Prostate gland (tissue), 2 donors: ENCODE measurements around the gene SGPP1. TPM values are rescaled to one million over a fixed set of nuclear protein-coding genes. Genes with fewer than 3 reads are reported as not detected.

Experiments
- DNase-seq: peaks from one replicate; pipeline ENCODE4 v3.0.0-alpha.2; 2019; ENCODE audit warnings: low spot score
- H3K27ac ChIP-seq, 2 donors: fragments of 200-600 bp; sonication (generic); 2 replicates each; pipeline ENCODE4 v1.5.1; 2017 to 2019
- H3K27me3 ChIP-seq: fragments of 200-600 bp; sonication (generic); replicated peaks from 2 replicates; pipeline ENCODE4 v1.5.1; 2019; ENCODE audit not compliant: insufficient read depth
- H3K36me3 ChIP-seq, 2 donors: fragments of 200-600 bp; sonication (generic); 1 replicate in 1 of 2; 2 replicates in 1 of 2; pipeline versions ENCODE4 v1.5.1 to v1.8.1; 2017 to 2019
- H3K4me1 ChIP-seq: fragments of 200-600 bp; sonication (generic); replicated peaks from 2 replicates; pipeline ENCODE4 v1.5.1; 2019
- H3K4me3 ChIP-seq, 2 donors: fragments of 200-600 bp; sonication (generic); 2 replicates each; pipeline ENCODE4 v1.5.1; 2017 to 2019
- H3K9me3 ChIP-seq: fragments of 200-600 bp; sonication (generic); 2 replicates; pipeline ENCODE4 v1.5.1; 2017
- POLR2A ChIP-seq: fragments of 450-650 bp; IDR thresholded peaks from one replicate; pipeline ENCODE4 v1.6.1; 2016; ENCODE audit warnings: antibody characterized with exemption, mild to moderate bottlenecking
- POLR2AphosphoS5 ChIP-seq: sonication (generic); formaldehyde crosslinking; IDR thresholded peaks from one replicate; pipeline ENCODE4 v1.6.1; 2017; ENCODE audit warnings: antibody characterized with exemption
- WGBS: methylation state at CpG from one replicate; pipeline ENCODE4 v1.1.5; 2018; 5-methylcytosine and 5-hydroxymethylcytosine counted together
- intact Hi-C: fragments of 100-400 bp; cut with DNase I; formaldehyde crosslinking; loops from one replicate; pipeline ENCODE4 v1.14.2; 2022
- total RNA-seq, 2 donors: library from RNA; depleted of rRNA; stranded (reverse); fragments of >200 nt; gene quantifications; one replicate each; pipeline ENCODE4 v1.1.0, GENCODE V29; 2016
- TF ChIP-seq, protein P1 (sequence below), 4 experiments: fragments of 200-600 bp in 2 of 4; fragments of 450-650 bp in 2 of 4; sonication (generic) in 2 of 4; IDR thresholded peaks; 1 replicate in 3 of 4; 2 replicates in 1 of 4; pipeline ENCODE4 v1.5.1; 2016 to 2019; ENCODE audit warnings: antibody characterized with exemption in 4 of 4, mild to moderate bottlenecking in 2 of 4, moderate library complexity in 2 of 4

The SGPP1 gene
- total RNA-seq, 2 donors from 2014 or later: 19.7 to 37.5 TPM

DNA sequence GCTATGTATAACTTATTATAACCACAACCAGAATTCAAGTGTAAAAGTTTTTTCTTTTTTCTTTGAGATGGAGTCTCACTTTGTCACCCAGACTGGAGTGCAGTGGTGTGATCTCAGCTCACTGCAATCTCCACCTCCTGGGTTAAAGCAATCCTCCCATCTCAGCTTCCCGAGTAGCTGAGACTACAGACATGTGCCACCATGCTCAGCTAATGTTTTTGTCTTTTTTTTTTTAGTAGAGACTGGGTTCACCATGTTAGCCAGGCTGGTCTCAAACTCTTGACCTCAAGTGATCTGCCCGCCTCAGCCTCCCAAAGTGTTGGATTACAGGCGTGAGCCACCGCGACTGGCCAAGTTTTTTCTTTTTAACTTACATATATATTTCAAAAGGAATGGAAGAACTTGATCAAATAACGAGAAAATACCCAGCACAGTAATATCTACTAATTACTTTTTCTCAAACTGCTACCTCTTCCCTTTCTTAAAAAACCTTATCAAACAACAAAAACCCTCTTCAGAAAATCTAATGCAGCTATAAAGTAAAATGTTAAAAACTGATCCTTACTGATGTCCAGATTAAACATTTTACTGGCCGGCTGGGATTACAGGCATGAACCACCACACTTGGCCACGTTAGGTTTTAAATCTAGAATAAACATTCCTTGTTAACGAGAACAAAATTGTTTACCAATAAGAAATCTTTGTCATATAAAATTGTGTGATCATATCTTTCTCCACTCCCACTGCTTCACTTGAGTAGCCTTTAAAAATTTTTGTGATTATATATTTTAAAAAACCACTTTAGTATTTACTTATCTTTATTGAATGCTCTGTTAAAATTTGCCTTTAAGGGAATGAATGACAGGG is 44.9 kb downstream of the SGPP1 start:
- Histone ChIP-seq H3K36me3 (no peaks in the 10 kb centered on the region), H3K27me3 (no peaks in the 10 kb centered on the region), H3K9me3 (no peaks in the 10 kb centered on the region), H3K4me1 (peaks cover 4% of the 10 kb centered on the region), H3K4me3 (no peak overlapping the region), H3K27ac (no peak overlapping the region)
- 37% methylated on average over 9 of the region's 9 CpGs for WGBS
- intact Hi-C loops: no loop called here
- TF ChIP-seq, protein P1, sequence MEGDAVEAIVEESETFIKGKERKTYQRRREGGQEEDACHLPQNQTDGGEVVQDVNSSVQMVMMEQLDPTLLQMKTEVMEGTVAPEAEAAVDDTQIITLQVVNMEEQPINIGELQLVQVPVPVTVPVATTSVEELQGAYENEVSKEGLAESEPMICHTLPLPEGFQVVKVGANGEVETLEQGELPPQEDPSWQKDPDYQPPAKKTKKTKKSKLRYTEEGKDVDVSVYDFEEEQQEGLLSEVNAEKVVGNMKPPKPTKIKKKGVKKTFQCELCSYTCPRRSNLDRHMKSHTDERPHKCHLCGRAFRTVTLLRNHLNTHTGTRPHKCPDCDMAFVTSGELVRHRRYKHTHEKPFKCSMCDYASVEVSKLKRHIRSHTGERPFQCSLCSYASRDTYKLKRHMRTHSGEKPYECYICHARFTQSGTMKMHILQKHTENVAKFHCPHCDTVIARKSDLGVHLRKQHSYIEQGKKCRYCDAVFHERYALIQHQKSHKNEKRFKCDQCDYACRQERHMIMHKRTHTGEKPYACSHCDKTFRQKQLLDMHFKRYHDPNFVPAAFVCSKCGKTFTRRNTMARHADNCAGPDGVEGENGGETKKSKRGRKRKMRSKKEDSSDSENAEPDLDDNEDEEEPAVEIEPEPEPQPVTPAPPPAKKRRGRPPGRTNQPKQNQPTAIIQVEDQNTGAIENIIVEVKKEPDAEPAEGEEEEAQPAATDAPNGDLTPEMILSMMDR (IDR thresholded peaks at IDR 0.05): peak in 1 of 4 experiments; percentile 6
- TF ChIP-seq POLR2A: no peak
- TF ChIP-seq POLR2AphosphoS5: peak; percentile 62
- DNase-seq: no peak

DNA sequence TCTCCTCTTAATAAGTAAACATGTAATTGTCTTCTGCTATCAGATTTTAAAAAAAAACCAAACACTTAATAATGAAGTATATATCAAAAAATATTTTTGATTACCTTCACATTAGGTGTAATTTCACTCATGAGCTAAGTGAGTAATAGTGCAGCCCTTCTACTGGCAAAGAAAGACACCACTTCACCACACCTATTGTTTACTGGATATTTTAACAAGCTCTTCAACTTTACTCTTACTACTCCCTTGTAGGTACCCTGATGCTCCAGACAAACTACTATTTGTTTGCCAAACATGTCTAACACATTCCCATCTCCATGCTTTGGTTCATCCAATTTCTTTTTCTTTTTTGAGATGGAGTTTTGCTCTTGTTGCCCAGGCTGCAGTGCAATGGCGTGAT is 49.3 kb downstream of the SGPP1 start:
- Histone ChIP-seq H3K4me1 (peaks cover 12% of the 10 kb centered on the region), H3K27ac (no peak overlapping the region), H3K4me3 (no peak overlapping the region), H3K36me3 (no peaks in the 10 kb centered on the region), H3K9me3 (no peaks in the 10 kb centered on the region), H3K27me3 (no peaks in the 10 kb centered on the region)
- DNase-seq: no peak
- intact Hi-C loops: no loop called here
- TF ChIP-seq, protein P1 (IDR thresholded peaks at IDR 0.05): no peak
- TF ChIP-seq POLR2A: no peak
- no peak for TF ChIP-seq POLR2AphosphoS5
- 83% methylated on average over 1 of the region's 1 CpG for WGBS

DNA sequence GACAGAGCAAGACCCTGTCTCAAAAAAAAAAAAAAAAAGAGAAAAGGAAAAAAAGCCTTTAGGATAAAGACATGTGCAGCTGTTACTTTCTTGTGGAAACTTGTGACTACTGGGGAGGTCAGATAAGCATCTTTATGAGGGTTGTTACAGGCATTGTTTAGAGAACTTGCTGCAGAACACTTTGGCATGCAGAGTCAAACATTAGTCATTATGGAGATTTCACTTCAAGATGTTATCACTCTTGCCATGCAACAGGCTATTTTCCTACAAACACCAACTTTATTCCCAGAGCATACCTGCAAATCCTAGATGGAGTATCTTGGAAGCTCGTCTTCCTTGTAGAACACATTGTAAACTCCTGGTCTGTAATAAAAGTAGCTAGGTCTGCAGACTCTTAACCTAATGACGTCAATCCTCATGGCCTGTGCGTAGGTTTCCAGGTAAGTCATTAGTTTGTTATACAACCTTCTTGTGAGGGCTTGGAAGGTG is 49.9 kb downstream of the SGPP1 start:
- intact Hi-C loops: no loop called here
- WGBS: 21% methylated on average over 3 of the region's 3 CpGs
- peak; percentile 80 for DNase-seq

DNA sequence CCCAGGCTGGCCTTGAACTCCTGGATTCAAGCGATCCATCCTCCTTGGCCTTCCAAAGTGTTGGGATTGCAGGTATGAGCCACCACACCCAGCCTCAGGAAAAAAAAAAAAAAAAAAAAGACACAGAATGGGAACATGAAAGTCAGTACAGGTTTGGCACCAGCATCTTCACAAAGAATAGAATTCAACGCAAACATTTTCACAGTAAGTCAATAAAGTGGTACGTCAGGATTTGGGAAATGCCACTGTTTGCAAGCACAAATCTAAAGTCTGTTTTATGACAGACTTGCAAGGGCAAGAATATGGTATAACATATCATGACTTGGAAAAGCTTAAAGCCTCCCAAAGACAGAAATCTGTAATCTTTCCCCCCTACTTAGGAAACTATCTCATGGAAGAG is 51.2 kb downstream of the SGPP1 start:
- no peaks in the 10 kb centered on the region for H3K9me3 ChIP-seq
- WGBS: 43% methylated on average over 3 of the region's 3 CpGs
- TF ChIP-seq, protein P1 (IDR thresholded peaks at IDR 0.05): no peak
- TF ChIP-seq POLR2AphosphoS5: peak; percentile 77
- no peak overlapping the region for H3K4me3 ChIP-seq
- peaks cover 12% of the 10 kb centered on the region for H3K4me1 ChIP-seq
- DNase-seq: peak; percentile 64
- H3K27me3 ChIP-seq: no peaks in the 10 kb centered on the region
- intact Hi-C loops: no loop called here
- peak overlapping the region in 1 of 2 donors; percentile 46 for H3K27ac ChIP-seq
- H3K36me3 ChIP-seq: no peaks in the 10 kb centered on the region

More for the DNA sequence above, 49.9 kb downstream of the SGPP1 start:
- H3K27me3 ChIP-seq: no peaks in the 10 kb centered on the region
- H3K4me3 ChIP-seq: no peak overlapping the region
- peaks cover 12% of the 10 kb centered on the region for H3K4me1 ChIP-seq
- peak; percentile 93 for TF ChIP-seq POLR2AphosphoS5
- TF ChIP-seq, protein P1 (IDR thresholded peaks at IDR 0.05): no peak
- TF ChIP-seq POLR2A: no peak
- H3K27ac ChIP-seq: peak overlapping the region in 1 of 2 donors; percentile 46
- H3K9me3 ChIP-seq: no peaks in the 10 kb centered on the region
- no peaks in the 10 kb centered on the region for H3K36me3 ChIP-seq
